GM19035 (cell line): ENCODE measurements around the gene TRHDE.

Experiments used
- ATAC-seq: cut with Tn5 transposase; IDR thresholded peaks from one replicate; pipeline ENCODE4 v1.9.1; 2021; ENCODE audit not compliant: unreplicated experiment

Gene TRHDE, protein sequence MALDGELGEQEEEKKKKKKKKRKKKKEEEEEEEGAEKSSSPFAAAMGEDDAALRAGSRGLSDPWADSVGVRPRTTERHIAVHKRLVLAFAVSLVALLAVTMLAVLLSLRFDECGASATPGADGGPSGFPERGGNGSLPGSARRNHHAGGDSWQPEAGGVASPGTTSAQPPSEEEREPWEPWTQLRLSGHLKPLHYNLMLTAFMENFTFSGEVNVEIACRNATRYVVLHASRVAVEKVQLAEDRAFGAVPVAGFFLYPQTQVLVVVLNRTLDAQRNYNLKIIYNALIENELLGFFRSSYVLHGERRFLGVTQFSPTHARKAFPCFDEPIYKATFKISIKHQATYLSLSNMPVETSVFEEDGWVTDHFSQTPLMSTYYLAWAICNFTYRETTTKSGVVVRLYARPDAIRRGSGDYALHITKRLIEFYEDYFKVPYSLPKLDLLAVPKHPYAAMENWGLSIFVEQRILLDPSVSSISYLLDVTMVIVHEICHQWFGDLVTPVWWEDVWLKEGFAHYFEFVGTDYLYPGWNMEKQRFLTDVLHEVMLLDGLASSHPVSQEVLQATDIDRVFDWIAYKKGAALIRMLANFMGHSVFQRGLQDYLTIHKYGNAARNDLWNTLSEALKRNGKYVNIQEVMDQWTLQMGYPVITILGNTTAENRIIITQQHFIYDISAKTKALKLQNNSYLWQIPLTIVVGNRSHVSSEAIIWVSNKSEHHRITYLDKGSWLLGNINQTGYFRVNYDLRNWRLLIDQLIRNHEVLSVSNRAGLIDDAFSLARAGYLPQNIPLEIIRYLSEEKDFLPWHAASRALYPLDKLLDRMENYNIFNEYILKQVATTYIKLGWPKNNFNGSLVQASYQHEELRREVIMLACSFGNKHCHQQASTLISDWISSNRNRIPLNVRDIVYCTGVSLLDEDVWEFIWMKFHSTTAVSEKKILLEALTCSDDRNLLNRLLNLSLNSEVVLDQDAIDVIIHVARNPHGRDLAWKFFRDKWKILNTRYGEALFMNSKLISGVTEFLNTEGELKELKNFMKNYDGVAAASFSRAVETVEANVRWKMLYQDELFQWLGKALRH

DNA sequence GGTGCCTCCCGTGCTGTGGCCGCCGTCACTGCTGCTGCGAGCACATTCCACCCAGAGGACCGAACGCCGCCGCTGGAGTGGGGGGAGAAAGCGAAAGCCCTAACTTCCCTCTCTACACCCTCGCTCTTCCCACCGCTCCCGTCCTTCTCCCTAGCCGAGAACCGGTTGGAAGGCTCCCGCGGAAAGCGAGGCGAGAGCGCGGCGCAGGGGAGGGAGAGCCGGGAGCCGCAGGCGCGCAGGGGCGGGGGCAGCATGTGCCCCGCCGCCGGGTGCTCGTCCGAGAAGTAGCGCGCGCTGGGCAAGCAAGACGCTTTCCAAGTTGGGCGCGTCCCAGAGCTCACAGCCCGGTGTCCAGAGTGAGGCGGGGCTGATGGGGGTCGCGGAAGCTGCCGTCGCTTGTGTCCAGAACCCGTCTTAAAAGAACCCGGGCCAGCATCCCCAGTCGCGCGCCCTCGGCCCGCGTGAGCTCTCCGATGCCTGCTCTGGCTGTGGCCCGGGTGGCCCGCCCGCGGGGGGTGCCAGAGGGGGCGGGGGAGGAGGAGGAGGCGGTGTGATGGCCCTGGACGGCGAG, at the start of gene TRHDE:
Gene TRHDE (plus strand): TSS at position 280 of the 571 bp plus-strand sequence. CDS start 274 bp downstream, at position 554.
- no peak for ATAC-seq

DNA sequence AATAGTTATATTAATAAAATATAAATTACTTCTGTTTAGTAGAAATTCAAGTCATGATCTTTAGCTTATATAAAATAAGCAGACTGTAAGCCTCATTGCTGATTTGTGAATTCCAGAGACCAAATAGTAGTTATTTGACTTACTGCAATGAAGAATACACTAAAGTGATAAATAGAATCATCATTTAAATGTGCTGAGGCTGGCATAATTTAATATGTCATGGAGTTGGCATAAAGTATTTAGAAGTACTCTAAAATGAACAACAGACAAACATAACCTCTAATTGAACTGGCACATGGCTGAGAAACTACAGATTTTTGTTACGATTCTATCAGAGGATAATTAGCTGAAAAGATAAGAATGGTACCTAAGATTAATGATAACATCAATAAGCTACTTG, 45.7 kb upstream of the TRHDE start:
- ATAC-seq = no peak

DNA sequence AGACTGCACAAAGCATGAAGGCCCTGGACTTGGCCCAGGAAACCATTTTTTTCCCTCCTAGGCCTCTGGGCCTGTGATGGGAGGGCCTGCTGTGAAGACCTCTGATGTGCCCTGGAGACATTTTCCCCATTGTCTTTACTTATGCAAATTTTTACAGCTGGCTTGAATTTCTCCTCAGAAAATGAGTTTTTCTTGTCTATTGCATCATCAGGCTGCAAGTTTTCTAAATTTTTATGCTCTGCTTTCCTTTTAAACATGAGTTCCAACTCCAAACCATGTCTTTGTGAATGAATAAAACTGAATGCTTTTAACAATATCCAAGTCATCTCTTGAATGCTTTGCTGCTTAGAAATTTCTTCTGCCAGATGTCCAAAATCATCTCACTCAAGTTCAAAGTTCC, 43.7 kb upstream of the TRHDE start:
- no peak for ATAC-seq

DNA sequence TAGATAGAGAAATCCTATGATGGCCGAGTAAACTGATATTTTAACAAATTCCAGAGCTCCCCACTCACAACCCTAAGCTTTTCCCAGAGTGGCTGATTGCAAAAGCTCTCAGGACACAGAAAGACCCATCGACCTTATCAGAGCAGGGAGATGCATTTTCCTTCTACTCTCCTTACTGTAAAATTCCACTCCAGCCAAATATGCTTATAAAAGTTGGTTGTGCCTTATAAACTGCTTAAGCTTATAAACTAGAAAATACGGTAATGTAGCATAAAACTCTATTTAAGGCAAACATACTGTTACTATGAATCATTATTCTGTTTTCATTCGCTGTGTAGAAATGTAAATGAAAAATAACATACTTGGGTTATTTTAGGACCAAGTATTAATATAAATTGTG, 41.6 kb upstream of the TRHDE start:
- no peak for ATAC-seq

DNA sequence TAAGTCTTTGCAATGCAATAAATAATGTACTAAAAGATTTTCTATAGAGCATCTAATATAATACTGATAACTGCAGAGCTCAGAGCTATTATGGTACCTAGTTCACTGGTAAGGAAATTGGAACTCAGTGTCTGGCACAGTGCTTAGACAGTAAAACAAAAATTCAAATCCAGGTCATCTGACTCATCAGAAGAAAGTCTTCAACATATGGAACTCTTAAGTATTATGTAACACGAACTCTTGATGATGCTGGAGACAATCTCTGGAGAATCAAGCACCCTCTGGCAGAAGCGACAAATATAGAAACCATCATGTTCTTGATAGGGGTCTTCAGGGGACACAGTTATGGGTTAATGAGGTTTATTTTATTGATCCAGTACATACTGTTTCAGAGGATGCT, 37.3 kb upstream of the TRHDE start:
- no peak for ATAC-seq

DNA sequence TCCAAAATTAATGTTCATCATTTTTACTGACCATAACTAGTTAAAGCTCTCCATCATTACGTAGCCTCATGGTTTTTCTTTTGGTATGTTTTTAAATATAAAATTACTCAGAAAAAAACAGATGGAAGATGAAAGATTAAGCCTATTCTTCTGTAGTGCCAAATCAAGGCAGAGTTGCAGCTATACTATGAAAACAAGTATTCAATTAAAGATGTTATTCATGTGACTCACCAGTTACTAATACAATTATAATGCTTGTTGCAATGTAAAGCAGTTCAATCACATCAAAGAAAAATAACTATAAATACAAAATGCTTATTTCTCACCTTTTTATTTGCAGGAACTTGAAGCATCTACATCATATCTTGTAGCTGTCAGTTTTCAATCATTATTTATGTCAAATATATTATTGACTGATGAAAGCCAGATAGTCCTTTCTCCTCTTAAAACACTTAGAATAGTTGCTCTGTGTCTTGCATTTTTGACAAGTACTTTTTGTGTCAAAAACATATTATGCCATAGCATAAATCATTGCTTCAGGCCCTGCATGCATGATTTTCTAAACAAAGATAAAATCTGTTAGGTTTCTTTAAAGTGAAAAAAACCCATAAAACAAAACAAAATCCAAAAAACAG, 36.0 kb upstream of the TRHDE start:
- no peak for ATAC-seq

DNA sequence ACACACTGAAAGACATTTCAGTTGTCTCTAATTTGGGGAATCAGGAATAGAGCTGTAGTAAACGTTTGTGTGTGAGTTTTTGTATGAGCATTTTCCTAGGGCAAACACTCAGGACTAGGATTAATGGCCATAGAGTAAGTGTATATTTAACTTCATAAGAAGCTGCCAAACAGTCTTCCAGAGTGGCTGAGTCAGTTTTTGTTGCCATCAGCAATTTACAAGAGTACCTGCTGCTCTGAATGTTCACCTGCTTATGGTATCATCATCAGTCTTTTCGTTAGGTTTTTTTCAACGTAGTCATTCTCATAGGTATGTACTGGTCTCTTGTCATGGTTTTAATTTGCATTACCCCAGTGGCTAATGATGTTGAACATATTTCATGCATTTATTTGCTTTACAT, 30.6 kb upstream of the TRHDE start:
- ATAC-seq = no peak

DNA sequence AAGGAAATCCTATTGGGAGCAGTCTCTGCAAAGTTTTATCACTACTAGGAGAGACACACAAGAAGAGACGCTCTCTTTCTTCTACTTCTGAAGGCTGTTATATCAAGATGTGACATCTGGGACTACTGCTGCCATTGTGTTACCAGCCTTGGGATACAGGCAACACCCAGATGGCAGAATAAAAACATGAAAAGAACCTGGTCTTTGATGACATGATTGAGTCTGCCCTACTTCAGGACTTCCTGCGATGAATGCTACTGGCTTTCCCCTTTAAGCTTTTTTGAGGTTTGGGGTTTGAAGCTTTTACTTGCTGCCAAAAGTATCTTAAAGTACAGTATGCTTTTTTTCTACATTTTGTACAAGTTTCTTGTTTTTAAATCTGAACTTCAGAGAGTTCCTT, 29.2 kb upstream of the TRHDE start:
- no peak for ATAC-seq

DNA sequence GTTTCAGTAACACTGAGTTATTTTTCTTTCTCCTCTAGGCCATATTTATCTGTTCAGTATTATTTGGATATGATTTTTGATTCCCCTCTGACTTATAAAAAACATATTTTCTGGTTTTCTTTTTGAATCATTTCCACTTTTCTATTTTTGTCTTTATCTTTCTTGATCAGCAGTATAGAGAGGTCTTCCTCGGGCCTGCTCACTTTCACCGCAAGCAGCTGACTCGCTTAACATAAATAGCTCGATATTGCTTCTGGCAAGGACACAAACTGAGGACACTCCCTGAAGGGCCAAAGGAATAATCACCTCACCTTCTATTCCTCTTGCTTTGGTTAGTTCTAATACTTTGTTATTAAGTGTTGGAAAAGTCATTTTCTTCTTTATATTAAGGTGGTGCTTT, 25.8 kb upstream of the TRHDE start:
- no peak for ATAC-seq

DNA sequence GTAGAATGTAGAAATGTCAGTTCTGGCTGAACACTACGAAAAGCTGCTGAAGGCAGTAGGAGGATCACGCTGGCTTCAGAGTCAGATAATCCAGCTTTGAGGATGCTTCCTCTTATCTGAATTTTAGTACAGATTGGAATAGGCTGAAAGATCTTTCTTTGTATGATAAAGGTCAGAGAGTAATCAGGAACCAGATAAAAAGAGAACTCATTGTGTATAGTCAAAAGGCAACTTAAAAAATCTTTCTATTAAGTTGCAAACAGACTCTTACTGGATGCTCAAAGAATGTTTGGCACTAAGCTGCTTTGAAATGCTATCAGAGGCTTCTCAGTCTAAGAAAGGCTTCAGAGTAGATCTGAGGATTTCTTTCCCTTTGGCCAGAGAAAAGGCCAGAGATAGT, 21.8 kb upstream of the TRHDE start:
- ATAC-seq = no peak

DNA sequence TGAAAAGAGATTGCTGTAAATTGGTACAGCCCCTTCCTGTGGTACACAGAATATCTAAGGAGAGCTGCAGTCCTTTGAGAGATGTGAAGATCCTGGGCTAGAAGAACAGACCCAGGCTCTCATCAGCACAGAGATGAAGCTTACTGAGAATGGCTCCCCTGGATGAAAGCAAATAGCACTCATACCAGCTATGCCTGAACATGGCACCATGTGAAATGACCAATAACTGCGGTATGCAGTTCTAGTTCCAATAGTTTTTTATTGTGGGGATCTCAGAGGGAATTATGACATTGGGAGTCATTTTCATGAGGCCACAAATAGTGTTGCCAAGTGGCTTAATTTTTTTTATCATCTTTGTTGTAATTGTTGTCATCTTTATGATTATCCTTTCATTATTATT, 15.4 kb upstream of the TRHDE start:
- no peak for ATAC-seq

DNA sequence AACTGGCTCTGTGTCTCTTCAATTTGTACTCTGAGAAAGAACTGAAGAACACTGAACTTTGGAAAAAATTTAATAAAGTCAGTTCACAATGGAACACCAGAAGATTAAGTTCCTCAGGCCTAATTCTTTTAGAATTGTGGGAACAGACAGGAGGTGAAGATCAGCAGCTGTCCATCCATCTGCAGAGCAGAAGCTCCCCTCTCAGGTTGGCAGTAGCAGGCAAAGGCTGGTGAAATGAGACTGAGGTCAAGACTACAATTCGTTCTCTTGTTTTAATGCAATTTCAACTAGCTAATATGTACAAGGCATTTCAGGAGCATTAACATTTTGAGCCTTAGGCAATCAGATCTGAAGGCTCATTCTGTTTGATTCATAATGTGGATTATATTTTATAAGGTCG, 10.3 kb upstream of the TRHDE start:
- ATAC-seq = no peak

DNA sequence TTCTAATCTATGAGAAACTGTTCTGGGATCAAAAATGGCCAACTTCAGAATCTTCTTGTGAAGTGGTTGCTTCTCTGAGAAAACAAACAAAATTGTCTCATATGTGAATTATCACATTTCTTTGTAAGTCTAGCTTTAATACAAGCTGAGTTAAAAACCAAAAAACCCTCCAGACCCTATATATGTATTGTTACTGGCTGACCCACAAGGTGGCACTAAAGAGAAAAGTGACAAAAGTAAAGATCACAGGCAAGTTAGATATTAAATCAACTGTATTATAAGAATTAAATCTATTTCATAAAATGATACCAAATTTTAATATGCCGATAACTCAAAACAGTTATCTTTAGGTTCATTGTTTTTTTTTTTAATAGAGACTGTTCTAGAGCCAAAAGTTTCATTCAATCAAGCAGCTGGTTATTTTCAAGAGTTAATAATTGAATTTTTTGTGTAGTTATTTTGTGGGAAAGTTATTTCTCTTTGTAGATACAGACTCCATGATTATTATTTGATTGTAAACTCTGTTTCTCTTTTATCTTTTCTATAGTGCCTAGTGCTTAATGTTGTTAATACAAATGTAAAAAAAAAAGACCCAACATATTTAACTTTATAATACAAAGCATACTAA, 7.5 kb upstream of the TRHDE start:
- no peak for ATAC-seq

DNA sequence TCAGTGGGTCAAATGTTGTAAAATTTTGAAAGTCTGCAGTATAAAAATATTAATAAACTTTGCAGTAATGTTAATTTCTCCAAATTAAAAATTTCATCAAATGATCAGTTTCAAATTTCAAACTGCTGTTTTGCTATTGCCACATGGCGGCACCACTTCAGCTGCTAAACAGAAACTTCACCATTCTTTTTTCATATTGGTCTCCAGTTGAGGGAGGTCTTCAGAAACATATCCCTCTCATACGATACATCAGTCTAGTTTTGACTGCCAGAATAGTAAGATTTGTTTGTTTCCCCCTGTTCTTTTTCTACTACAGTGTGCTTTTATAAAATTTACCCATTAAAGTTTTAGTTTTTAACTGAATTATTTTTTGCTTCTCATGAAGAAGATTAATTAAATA, 4.2 kb upstream of the TRHDE start:
- ATAC-seq = no peak

DNA sequence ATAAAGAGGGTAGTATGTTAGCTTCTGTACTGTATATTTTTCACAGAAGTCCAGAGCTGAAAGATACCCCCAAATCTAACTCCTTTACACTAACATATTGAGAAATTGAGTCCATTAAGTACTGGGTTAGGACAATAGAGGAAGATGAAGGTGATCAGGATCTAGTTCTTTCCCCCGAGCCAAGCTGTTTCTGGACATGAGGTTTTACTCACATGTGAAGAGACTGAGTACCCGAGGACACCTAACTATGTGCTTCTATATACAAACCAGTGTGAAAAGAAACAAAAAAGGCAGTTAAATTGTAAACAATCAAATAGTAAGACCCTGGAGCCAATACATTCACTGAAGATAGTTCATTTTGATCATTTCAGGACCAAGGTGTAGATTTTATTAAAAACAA, 3.8 kb upstream of the TRHDE start:
- no peak for ATAC-seq

DNA sequence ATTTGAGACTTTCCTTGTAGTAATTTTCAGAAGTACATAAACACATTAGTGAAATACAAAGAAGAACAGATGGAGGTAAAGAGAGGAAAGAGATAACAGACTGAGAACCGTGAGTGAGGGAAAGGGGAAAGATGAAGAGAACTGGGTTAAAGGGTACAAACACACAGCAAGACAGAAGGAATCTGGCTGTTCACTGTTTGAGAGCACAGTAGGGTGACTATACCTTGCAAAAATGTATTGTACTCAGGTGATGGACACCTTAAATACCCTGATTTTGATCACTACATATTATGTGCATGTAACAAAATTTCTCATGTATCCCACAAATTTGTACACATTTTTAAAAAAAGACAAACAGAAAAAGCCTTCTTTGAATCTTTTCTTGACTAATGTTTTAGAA, 2.7 kb upstream of the TRHDE start:
- ATAC-seq = no peak

DNA sequence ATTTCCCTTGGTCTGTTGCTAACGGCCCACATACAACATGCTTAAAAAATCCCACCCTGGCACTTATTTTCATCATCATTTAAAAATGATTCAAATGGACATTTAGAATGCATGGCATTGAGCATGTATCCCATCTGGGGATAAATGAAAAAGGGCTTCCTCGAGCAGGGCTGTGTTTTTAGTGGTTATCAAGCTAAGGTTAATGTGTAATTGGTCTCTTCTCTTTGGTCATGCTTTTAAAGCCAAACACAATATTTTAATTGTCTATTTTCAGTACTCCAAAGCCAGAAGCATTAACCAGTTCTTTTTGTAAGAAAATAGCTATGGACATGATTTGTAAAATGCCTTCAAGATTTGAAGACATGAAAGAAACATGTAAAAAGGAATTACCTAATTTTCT, 1.9 kb upstream of the TRHDE start:
- ATAC-seq = no peak

DNA sequence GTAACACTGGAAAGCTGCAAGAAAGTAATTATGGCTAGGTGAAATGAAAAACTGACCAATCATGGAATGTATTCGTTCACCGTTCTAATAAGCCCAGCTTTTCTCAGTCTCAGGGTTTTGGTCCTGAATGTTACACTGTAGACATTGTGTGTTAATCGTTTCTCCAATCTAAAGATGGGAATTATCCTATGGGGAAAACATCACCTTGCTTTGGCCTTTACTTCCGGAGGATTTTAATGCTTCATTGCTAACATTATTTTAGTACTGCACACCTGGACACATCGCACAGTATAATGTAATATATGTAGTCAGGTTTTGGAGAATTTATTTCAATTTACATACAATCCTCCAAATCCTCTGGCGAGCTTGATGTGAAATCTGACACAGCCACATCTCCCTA, 1.2 kb upstream of the TRHDE start:
- ATAC-seq = no peak

DNA sequence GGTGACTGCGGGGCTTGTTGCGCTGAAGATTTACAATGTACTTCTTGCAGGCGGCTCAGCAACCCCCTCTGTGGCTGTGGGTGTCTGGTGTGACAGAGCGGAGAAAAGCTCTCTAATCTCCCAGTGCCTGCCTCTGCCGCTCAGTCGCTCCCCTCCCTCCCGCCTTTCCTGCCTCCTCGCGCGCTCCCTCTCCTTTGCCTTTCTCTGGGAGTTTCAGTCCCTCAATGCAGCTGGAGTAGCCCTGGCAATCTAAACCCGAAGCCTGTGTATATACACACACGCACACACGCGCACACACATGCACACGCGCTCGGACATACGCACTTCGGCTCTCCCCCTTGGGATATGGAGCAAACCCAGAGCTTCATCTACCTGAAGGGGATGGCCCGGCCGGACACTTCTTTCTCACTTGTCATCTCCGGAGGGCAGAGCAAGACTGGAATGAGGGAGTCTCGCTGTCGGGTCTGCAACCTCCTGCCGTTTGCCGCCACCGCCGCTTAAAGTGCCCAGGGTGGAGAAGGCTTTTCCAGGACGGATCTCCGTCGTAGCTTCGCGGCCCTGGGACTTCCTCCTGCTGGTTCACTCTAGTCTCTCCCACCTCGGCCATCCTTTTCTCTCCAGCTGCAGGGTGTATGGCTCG, 599 bp upstream of the TRHDE start:
- no peak for ATAC-seq
